Right lobe of liver (tissue), 4 donors: ENCODE results near the gene KCNC1.

Experiments used
- POLR2A ChIP-seq: fragments of 450-650 bp; IDR thresholded peaks from one replicate; pipeline ENCODE4 v1.6.1; 2017; ENCODE audit warnings: antibody characterized with exemption, mild to moderate bottlenecking
- TF ChIP-seq, protein P1 (sequence below), 4 donors: fragments of 200-600 bp in 3 of 4; fragments of 450-650 bp in 1 of 4; IDR thresholded peaks; one replicate each; pipeline versions ENCODE4 v1.5.1 to v1.8.0; 2016 to 2022; ENCODE audit warnings: antibody characterized with exemption in 4 of 4, mild to moderate bottlenecking in 2 of 4
- donor health status: DM: no; HTN: no; CAD: no.
- donor health status: DM: no; HTN: no; CAD: no.
- donor health status: DM: no; HTN: yes; CAD: no.

DNA sequence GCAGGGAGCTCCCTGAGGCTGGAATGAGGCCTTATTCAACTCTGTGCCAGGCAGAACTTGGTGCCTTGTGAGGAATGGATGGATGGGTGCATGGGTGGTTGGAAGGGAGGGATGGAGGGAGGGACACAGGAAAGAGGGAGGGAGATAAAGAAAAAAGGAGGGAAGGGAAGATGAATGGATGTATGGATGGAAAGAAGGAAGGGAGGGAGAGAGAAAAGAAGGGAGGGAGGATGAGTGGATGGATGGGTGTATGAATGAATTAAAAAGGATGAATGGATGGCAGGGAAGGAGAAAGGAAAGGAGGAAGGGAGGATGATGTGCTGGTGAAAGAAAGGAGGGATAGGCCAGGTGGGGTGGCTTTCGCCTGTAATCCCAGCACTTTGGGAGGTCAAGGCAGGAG, 34.6 kb downstream of the KCNC1 start:
- TF ChIP-seq POLR2A, result no peak
- TF ChIP-seq, protein P1, sequence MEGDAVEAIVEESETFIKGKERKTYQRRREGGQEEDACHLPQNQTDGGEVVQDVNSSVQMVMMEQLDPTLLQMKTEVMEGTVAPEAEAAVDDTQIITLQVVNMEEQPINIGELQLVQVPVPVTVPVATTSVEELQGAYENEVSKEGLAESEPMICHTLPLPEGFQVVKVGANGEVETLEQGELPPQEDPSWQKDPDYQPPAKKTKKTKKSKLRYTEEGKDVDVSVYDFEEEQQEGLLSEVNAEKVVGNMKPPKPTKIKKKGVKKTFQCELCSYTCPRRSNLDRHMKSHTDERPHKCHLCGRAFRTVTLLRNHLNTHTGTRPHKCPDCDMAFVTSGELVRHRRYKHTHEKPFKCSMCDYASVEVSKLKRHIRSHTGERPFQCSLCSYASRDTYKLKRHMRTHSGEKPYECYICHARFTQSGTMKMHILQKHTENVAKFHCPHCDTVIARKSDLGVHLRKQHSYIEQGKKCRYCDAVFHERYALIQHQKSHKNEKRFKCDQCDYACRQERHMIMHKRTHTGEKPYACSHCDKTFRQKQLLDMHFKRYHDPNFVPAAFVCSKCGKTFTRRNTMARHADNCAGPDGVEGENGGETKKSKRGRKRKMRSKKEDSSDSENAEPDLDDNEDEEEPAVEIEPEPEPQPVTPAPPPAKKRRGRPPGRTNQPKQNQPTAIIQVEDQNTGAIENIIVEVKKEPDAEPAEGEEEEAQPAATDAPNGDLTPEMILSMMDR (IDR thresholded peaks at IDR 0.05), result no peak
